Endothelial cell of umbilical vein (primary cell): Measurements from ENCODE around the gene HHIP.

Experiments used
- CTCF ChIP-seq, 2 donors: IDR thresholded peaks; 1 replicate in 1 of 2; 2 replicates in 1 of 2; pipeline ENCODE4 v1.5.1; 2011; ENCODE audit warnings: low read length in 2 of 2, mild to moderate bottlenecking in 2 of 2, moderate library complexity in 2 of 2, control low read depth in 1 of 2, inconsistent platforms in 1 of 2, low read depth in 1 of 2; ENCODE audit not compliant: insufficient read depth in 1 of 2; ENCODE audit errors: extremely low read depth in 1 of 2
- EZH2 ChIP-seq: IDR thresholded peaks from 2 replicates; pipeline ENCODE4 v1.6.1; 2012; ENCODE audit warnings: borderline replicate concordance, low read depth, mild to moderate bottlenecking, moderate library complexity, low read length, inconsistent platforms; ENCODE audit not compliant: severe bottlenecking
- POLR2A ChIP-seq: IDR thresholded peaks from 2 replicates; pipeline ENCODE4 v1.6.1; 2012; ENCODE audit warnings: low read depth, mild to moderate bottlenecking, control low read depth, low read length
- POLR2AphosphoS5 ChIP-seq: IDR thresholded peaks from 2 replicates; pipeline ENCODE4 v1.6.1; 2012; ENCODE audit warnings: low read depth, mild to moderate bottlenecking, control low read depth, low read length, moderate library complexity; ENCODE audit not compliant: insufficient read depth

GRCh38 chr4:144611850-144612249 is 34.1 kb upstream of the HHIP start:
- peak; percentile 48 to 66 for TF ChIP-seq CTCF (IDR thresholded peaks at IDR 0.05; ENCODE audit: extremely low read depth in 1 of 2, insufficient read depth in 1 of 2, low read depth in 1 of 2, low read length in 2 of 2)
- TF ChIP-seq POLR2AphosphoS5 = no peak
- TF ChIP-seq EZH2 = no peak
- TF ChIP-seq POLR2A = no peak
